Esophagus muscularis mucosa (tissue), 3 donors: ENCODE measurements around the gene ECI1.

Experiments used
- CTCF ChIP-seq, 3 experiments: fragments of 200-600 bp in 2 of 3; fragments of 450-650 bp in 1 of 3; sonication (generic) in 2 of 3; IDR thresholded peaks; one replicate each; pipeline ENCODE4 v1.5.1; 2017 to 2019; ENCODE audit warnings: antibody characterized with exemption in 3 of 3, mild to moderate bottlenecking in 2 of 3, moderate library complexity in 1 of 3
- POLR2A ChIP-seq: fragments of 450-650 bp; IDR thresholded peaks from one replicate; pipeline ENCODE4 v1.6.1; 2017; ENCODE audit warnings: antibody characterized with exemption, moderate library complexity, mild to moderate bottlenecking, low read depth
- POLR2AphosphoS5 ChIP-seq, 2 donors: sonication (generic); formaldehyde crosslinking; IDR thresholded peaks; one replicate each; pipeline ENCODE4 v1.6.1; 2017; ENCODE audit warnings: antibody characterized with exemption in 2 of 2

DNA sequence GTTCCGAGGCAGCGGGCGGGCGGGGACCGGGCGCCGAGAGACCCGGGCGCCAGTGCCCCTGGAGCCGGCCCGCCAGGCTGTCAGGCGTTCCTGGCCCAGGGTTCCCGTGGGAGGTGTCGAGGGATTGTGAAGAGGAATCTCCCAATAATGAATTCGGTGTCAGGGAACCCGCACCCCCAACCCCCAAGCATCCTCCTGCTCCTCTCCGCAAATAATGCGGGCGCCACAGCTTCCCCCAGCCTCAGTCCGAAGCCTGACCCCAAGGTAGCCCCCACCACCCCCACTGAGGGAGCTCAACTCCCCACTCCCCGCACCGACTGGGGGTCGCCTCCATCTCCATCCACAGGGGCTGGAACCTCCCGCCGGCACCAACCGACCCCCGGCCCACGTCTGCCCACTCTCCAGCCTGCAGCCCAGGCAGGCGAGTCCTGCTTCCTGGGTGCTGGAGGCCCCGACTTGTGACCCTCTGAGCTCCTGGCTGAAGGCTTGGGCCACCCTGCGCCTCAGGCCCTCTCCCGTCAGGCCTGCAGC, 54.3 kb downstream of the ECI1 start:
- TF ChIP-seq CTCF (IDR thresholded peaks at IDR 0.05) (no peak), POLR2A (no peak), POLR2AphosphoS5 (IDR thresholded peaks at IDR 0.05) (no peak)
